Breast epithelium (tissue), 3 donors: Measurements from ENCODE around the gene SEPHS2.
"Not testable (repeated sequence)": the region's sequence is repeated elsewhere in the genome, so short reads cannot be mapped to it uniquely, and the experiment has no call there.

Experiments used
- CTCF ChIP-seq, 3 donors: fragments of 450-650 bp; IDR thresholded peaks; one replicate each; pipeline ENCODE4 v1.5.1; 2016 to 2017; ENCODE audit warnings: antibody characterized with exemption in 3 of 3, mild to moderate bottlenecking in 3 of 3, moderate library complexity in 3 of 3
- POLR2A ChIP-seq: fragments of 450-650 bp; IDR thresholded peaks from one replicate; pipeline ENCODE4 v1.6.1; 2016; ENCODE audit warnings: antibody characterized with exemption, mild to moderate bottlenecking, moderate library complexity
- POLR2AphosphoS5 ChIP-seq, 3 donors: sonication (generic); formaldehyde crosslinking; IDR thresholded peaks; one replicate each; pipeline ENCODE4 v1.6.1; 2017; ENCODE audit warnings: antibody characterized with exemption in 3 of 3

- TF ChIP-seq CTCF (IDR thresholded peaks at IDR 0.05); POLR2AphosphoS5 (IDR thresholded peaks at IDR 0.05); POLR2A: not testable (repeated sequence)
Measured at GRCh38 chr16:30461426-30461825, 15.8 kb upstream of the SEPHS2 start.
